ENCODE results near the gene SQOR. TPM values are rescaled to one million over a fixed set of nuclear protein-coding genes. Genes with fewer than 3 reads are reported as not detected.

Gene SQOR
- total RNA-seq, 4 donors from 2014 or later, result 33.2 to 46.8 (median 39.9) TPM

- peaks cover 29% of the 10 kb centered on the region for H3K36me3 ChIP-seq
- H3K27ac ChIP-seq, result no peak overlapping the region
- 86% methylated on average over 3 of the region's 3 CpGs for WGBS
- H3K4me3 ChIP-seq, result no peak overlapping the region
- no peaks in the 10 kb centered on the region for H3K9me3 ChIP-seq
- TF ChIP-seq POLR2A (IDR thresholded peaks at IDR 0.05) (no peak), EP300 (IDR thresholded peaks at IDR 0.05) (no peak), POLR2AphosphoS5 (IDR thresholded peaks at IDR 0.05) (no peak), CTCF (IDR thresholded peaks at IDR 0.05) (no peak)
- peaks cover 5% of the 10 kb centered on the region for H3K4me1 ChIP-seq
- DNase-seq (ENCODE audit: low spot score in 2 of 2), result no peak
- no peaks in the 10 kb centered on the region for H3K27me3 ChIP-seq
These were observed 30.9 kb upstream of the SQOR start for GRCh38 chr15:45603881-45604280.

GRCh38 chr15:45604326-45604725 lies 30.5 kb upstream of the SQOR start:
- Histone ChIP-seq H3K27me3 (no peaks in the 10 kb centered on the region), H3K4me1 (peaks cover 5% of the 10 kb centered on the region), H3K9me3 (no peaks in the 10 kb centered on the region), H3K36me3 (peaks cover 29% of the 10 kb centered on the region), H3K27ac (no peak overlapping the region), H3K4me3 (no peak overlapping the region)
- WGBS, result 74% methylated on average over 1 of the region's 1 CpG
- TF ChIP-seq EP300 (IDR thresholded peaks at IDR 0.05), result no peak
- TF ChIP-seq POLR2A (IDR thresholded peaks at IDR 0.05), result no peak
- TF ChIP-seq POLR2AphosphoS5 (IDR thresholded peaks at IDR 0.05), result no peak
- no peak for TF ChIP-seq CTCF (IDR thresholded peaks at IDR 0.05)
- no peak for DNase-seq (ENCODE audit: low spot score in 2 of 2)

GRCh38 chr15:45606413-45606812 lies 28.4 kb upstream of the SQOR start:
- TF ChIP-seq POLR2AphosphoS5 (IDR thresholded peaks at IDR 0.05), result no peak
- TF ChIP-seq POLR2A (IDR thresholded peaks at IDR 0.05), result no peak
- no peak for TF ChIP-seq EP300 (IDR thresholded peaks at IDR 0.05)
- 84% methylated on average over 3 of the region's 3 CpGs for WGBS
- H3K36me3 ChIP-seq, result peaks cover 34% of the 10 kb centered on the region

GRCh38 chr15:45606841-45607240 lies 28.0 kb upstream of the SQOR start:
- no peak overlapping the region for H3K27ac ChIP-seq
- H3K27me3 ChIP-seq, result no peaks in the 10 kb centered on the region
- 90% methylated on average over 1 of the region's 1 CpG for WGBS
- H3K4me3 ChIP-seq, result no peak overlapping the region
- no peak for DNase-seq (ENCODE audit: low spot score in 2 of 2)
- H3K9me3 ChIP-seq, result no peaks in the 10 kb centered on the region
- TF ChIP-seq POLR2AphosphoS5 (IDR thresholded peaks at IDR 0.05), result no peak
- TF ChIP-seq EP300 (IDR thresholded peaks at IDR 0.05), result no peak
- TF ChIP-seq POLR2A (IDR thresholded peaks at IDR 0.05), result no peak
- no peak for TF ChIP-seq CTCF (IDR thresholded peaks at IDR 0.05)
- H3K4me1 ChIP-seq, result peaks cover 5% of the 10 kb centered on the region
- peaks cover 34% of the 10 kb centered on the region for H3K36me3 ChIP-seq

More at GRCh38 chr15:45606413-45606812, 28.4 kb upstream of the SQOR start:
- Histone ChIP-seq H3K27ac (no peak overlapping the region), H3K27me3 (no peaks in the 10 kb centered on the region), H3K4me1 (peaks cover 5% of the 10 kb centered on the region), H3K4me3 (no peak overlapping the region), H3K9me3 (no peaks in the 10 kb centered on the region)
- DNase-seq (ENCODE audit: low spot score in 2 of 2), result no peak

- TF ChIP-seq EP300 (IDR thresholded peaks at IDR 0.05), result no peak
- peak in 1 of 2 donors; percentile 10 for TF ChIP-seq CTCF (IDR thresholded peaks at IDR 0.05)
These were observed 23.5 kb upstream of the SQOR start for GRCh38 chr15:45611305-45611704.

More at GRCh38 chr15:45611305-45611704, 23.5 kb upstream of the SQOR start:
- Histone ChIP-seq H3K9me3 (no peaks in the 10 kb centered on the region), H3K27me3 (no peaks in the 10 kb centered on the region), H3K27ac (no peak overlapping the region), H3K4me1 (no peaks in the 10 kb centered on the region), H3K4me3 (no peak overlapping the region), H3K36me3 (peaks cover 23% of the 10 kb centered on the region)
- WGBS, result 29% methylated on average over 4 of the region's 4 CpGs
- no peak for DNase-seq (ENCODE audit: low spot score in 2 of 2)

Measured in suprapubic skin (tissue), 4 donors.